KOPT-K1 (cell line): ENCODE results near the gene VSTM2B.

Experiments used
- H3K27ac ChIP-seq: fragments of 200-600 bp; sonication (generic); 2 replicates; pipeline ENCODE4 v1.5.1; 2016; ENCODE audit warnings: antibody characterized with exemption, mild to moderate bottlenecking, low read depth, low read length; ENCODE audit not compliant: poor library complexity, severe bottlenecking
- H3K36me3 ChIP-seq: fragments of 200-600 bp; sonication (generic); 2 replicates; pipeline ENCODE4 v1.5.1; 2017; ENCODE audit warnings: antibody characterized with exemption, mild to moderate bottlenecking, low read length, moderate library complexity; ENCODE audit not compliant: insufficient read depth
- H3K9me3 ChIP-seq: fragments of 200-600 bp; sonication (generic); 2 replicates; pipeline ENCODE4 v1.5.1; 2017; ENCODE audit warnings: antibody characterized with exemption, low read length, mild to moderate bottlenecking; ENCODE audit not compliant: insufficient read depth, poor library complexity, severe bottlenecking

Gene VSTM2B

GRCh38 chr19:29489172-29489951 lies 36.4 kb upstream of the VSTM2B start:
- Histone ChIP-seq H3K9me3 (no peaks in the 10 kb centered on the region), H3K27ac (no peak overlapping the region), H3K36me3 (no peaks in the 10 kb centered on the region)

GRCh38 chr19:29491491-29491890 lies 34.3 kb upstream of the VSTM2B start:
- H3K36me3 ChIP-seq: no peaks in the 10 kb centered on the region
- no peaks in the 10 kb centered on the region for H3K9me3 ChIP-seq
- H3K27ac ChIP-seq: no peak overlapping the region

- no peak overlapping the region for H3K27ac ChIP-seq
- H3K36me3 ChIP-seq: no peaks in the 10 kb centered on the region
- H3K9me3 ChIP-seq: no peaks in the 10 kb centered on the region
Measured at GRCh38 chr19:29491995-29492577, 33.7 kb upstream of the VSTM2B start.

GRCh38 chr19:29492769-29493168 lies 33.0 kb upstream of the VSTM2B start:
- Histone ChIP-seq H3K27ac (no peak overlapping the region), H3K9me3 (no peaks in the 10 kb centered on the region), H3K36me3 (no peaks in the 10 kb centered on the region)

GRCh38 chr19:29495091-29495490 lies 30.7 kb upstream of the VSTM2B start:
- Histone ChIP-seq H3K9me3 (no peaks in the 10 kb centered on the region), H3K36me3 (no peaks in the 10 kb centered on the region), H3K27ac (no peak overlapping the region)

- Histone ChIP-seq H3K27ac (no peak overlapping the region), H3K9me3 (no peaks in the 10 kb centered on the region), H3K36me3 (no peaks in the 10 kb centered on the region)
Measured at GRCh38 chr19:29495901-29496441, 29.8 kb upstream of the VSTM2B start.

- Histone ChIP-seq H3K27ac (no peak overlapping the region), H3K9me3 (no peaks in the 10 kb centered on the region), H3K36me3 (no peaks in the 10 kb centered on the region)
Measured at GRCh38 chr19:29497241-29497640, 28.6 kb upstream of the VSTM2B start.

- H3K36me3 ChIP-seq: no peaks in the 10 kb centered on the region
- no peak overlapping the region for H3K27ac ChIP-seq
Measured at GRCh38 chr19:29497686-29498436, 27.9 kb upstream of the VSTM2B start.

GRCh38 chr19:29499261-29499920 lies 26.4 kb upstream of the VSTM2B start:
- H3K9me3 ChIP-seq: no peaks in the 10 kb centered on the region
- no peak overlapping the region for H3K27ac ChIP-seq
- H3K36me3 ChIP-seq: no peaks in the 10 kb centered on the region

More at GRCh38 chr19:29497686-29498436, 27.9 kb upstream of the VSTM2B start:
- no peaks in the 10 kb centered on the region for H3K9me3 ChIP-seq

- H3K27ac ChIP-seq: no peak overlapping the region
- H3K9me3 ChIP-seq: no peaks in the 10 kb centered on the region
- H3K36me3 ChIP-seq: no peaks in the 10 kb centered on the region
Measured at GRCh38 chr19:29499921-29500590, 25.7 kb upstream of the VSTM2B start.

GRCh38 chr19:29501816-29502580 lies 23.8 kb upstream of the VSTM2B start:
- H3K27ac ChIP-seq: no peak overlapping the region
- H3K36me3 ChIP-seq: no peaks in the 10 kb centered on the region
- H3K9me3 ChIP-seq: no peaks in the 10 kb centered on the region

- Histone ChIP-seq H3K36me3 (no peaks in the 10 kb centered on the region), H3K9me3 (no peaks in the 10 kb centered on the region), H3K27ac (no peak overlapping the region)
Measured at GRCh38 chr19:29502581-29502850, 23.3 kb upstream of the VSTM2B start.

GRCh38 chr19:29503140-29503758 lies 22.5 kb upstream of the VSTM2B start:
- no peak overlapping the region for H3K27ac ChIP-seq
- H3K9me3 ChIP-seq: no peaks in the 10 kb centered on the region
- no peaks in the 10 kb centered on the region for H3K36me3 ChIP-seq

- Histone ChIP-seq H3K36me3 (no peaks in the 10 kb centered on the region), H3K27ac (no peak overlapping the region), H3K9me3 (no peaks in the 10 kb centered on the region)
Measured at GRCh38 chr19:29503785-29504184, 22.0 kb upstream of the VSTM2B start.
